NCI-H146 treated with DMSO at 0.1 percent for 48 hours (cell line): ENCODE results near the gene C22orf31.

ENCODE experiments used
- DNase-seq: peaks from one replicate; lab custom pipeline; 2025; ENCODE audit not compliant: unreplicated experiment; lab: John Stamatoyannopoulos, UW

Gene C22orf31

GRCh38 chr22:29029202-29030000, 32.2 kb downstream of the C22orf31 start:
- DNase-seq, result no peak

- no peak for DNase-seq
These were observed 33.2 kb downstream of the C22orf31 start for GRCh38 chr22:29028468-29028867.

- no peak for DNase-seq
These were observed 35.1 kb downstream of the C22orf31 start for GRCh38 chr22:29026579-29026978.

GRCh38 chr22:29023172-29023796, 38.3 kb downstream of the C22orf31 start:
- DNase-seq, result no peak

- DNase-seq, result no peak
These were observed 39.4 kb downstream of the C22orf31 start for GRCh38 chr22:29022101-29022817.

- DNase-seq, result no peak
These were observed 43.1 kb downstream of the C22orf31 start for GRCh38 chr22:29018293-29019189.

- no peak for DNase-seq
These were observed 45.3 kb downstream of the C22orf31 start for GRCh38 chr22:29016067-29016938.

GRCh38 chr22:29014773-29015172, 46.9 kb downstream of the C22orf31 start:
- no peak for DNase-seq

- no peak for DNase-seq
These were observed 47.3 kb downstream of the C22orf31 start for GRCh38 chr22:29014293-29014692.

- no peak for DNase-seq
These were observed 48.7 kb downstream of the C22orf31 start for GRCh38 chr22:29012952-29013351.

- DNase-seq, result no peak
These were observed 49.6 kb downstream of the C22orf31 start for GRCh38 chr22:29012101-29012433.

GRCh38 chr22:29011240-29012100, 50.2 kb downstream of the C22orf31 start:
- DNase-seq, result no peak

- no peak for DNase-seq
These were observed 52.5 kb downstream of the C22orf31 start for GRCh38 chr22:29009148-29009547.
